H1 (cell line): ENCODE measurements around the gene PRRX1. TPM values are rescaled to one million over a fixed set of nuclear protein-coding genes. Genes with fewer than 3 reads are reported as not detected.

ENCODE experiments used
- BCL11A ChIP-seq, 2 experiments: IDR thresholded peaks; one replicate each; pipeline ENCODE4 v1.6.1; 2011; ENCODE audit warnings: low read depth in 2 of 2, low read length in 2 of 2, mild to moderate bottlenecking in 2 of 2
- MAX ChIP-seq: IDR thresholded peaks from 2 replicates; pipeline ENCODE4 v1.6.1; 2012; ENCODE audit warnings: inconsistent platforms
- POLR2A ChIP-seq, 2 experiments: IDR thresholded peaks; 1 replicate in 1 of 2; 2 replicates in 1 of 2; pipeline ENCODE4 v1.6.1; 2011; ENCODE audit warnings: low read depth in 2 of 2, low read length in 2 of 2, mild to moderate bottlenecking in 2 of 2; ENCODE audit errors: control extremely low read depth in 1 of 2
- POLR2AphosphoS5 ChIP-seq: IDR thresholded peaks from 2 replicates; pipeline ENCODE4 v1.6.1; 2011; ENCODE audit warnings: low read depth, low read length
- SIN3A ChIP-seq, 2 experiments: IDR thresholded peaks in 1 of 2; conservative IDR thresholded peaks in 1 of 2; 2 replicates each; pipeline ENCODE4 v1.6.1; 2011 to 2012; ENCODE audit warnings: low read length in 2 of 2, improper control_type of control experiment in 1 of 2, low read depth in 1 of 2, mild to moderate bottlenecking in 1 of 2
- polyA plus RNA-seq, 7 experiments: library from polyadenylated mRNA; depleted of rRNA in 3 of 7; stranded (reverse) in 5 of 7; unstranded in 2 of 7; fragments of >200 nt in 5 of 7; fragments of 200-250 nt in 2 of 7; gene quantifications; 1 replicate in 5 of 7; 2 replicates in 1 of 7; 4 replicates in 1 of 7; pipeline versions ENCODE4 v1.2.1 to v1.2.3, GENCODE V29; 2011 to 2013; ENCODE audit warnings: missing spikeins in 2 of 7, mixed read lengths in 2 of 7
- total RNA-seq: library from RNA; stranded (reverse); fragmentation: NEBNext Ultra II Directional; extraction: Animal tissue kit (Norgen Biotek cat#: 25700); gene quantifications from 2 replicates; pipeline ENCODE4 v1.2.1, GENCODE V29; 2021
- TF ChIP-seq, protein P1 (sequence below): IDR thresholded peaks from 2 replicates; pipeline ENCODE4 v1.6.1; 2011; ENCODE audit warnings: low read depth, mild to moderate bottlenecking, low read length; ENCODE audit not compliant: insufficient read depth

PRRX1 gene
- total and polyA plus RNA-seq, 2 of the 8 experiments (the other 6 are each of a cell fraction or from before 2014, with no cell fraction given) = not detected

DNA sequence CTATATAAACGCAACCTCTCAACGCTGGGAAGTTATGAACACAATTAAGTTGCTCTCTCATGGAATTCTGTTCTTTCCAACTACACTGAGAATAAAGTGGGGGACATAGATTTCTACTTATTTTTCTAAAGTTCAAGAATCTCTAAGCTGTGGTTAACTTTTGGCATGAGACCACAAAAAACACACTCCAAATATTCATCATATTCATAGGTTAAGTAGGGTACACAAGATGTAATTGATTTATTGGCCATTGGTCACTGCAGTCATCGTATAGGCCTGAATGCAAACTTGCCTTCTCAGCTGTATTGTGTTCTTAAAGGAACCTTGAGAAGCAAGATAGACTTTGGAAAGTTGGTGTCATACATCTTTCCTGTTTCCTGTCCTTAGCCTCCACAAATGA lies 40.3 kb downstream of the PRRX1 start (continued):
- no peak for TF ChIP-seq SIN3A (conservative IDR thresholded peaks at IDR 0.05 in 1 of 2, IDR thresholded peaks at IDR 0.05 in 1 of 2; ENCODE audit: low read depth in 1 of 2, low read length in 2 of 2)
- TF ChIP-seq POLR2A (IDR thresholded peaks at IDR 0.05; ENCODE audit: control extremely low read depth in 1 of 2, low read depth in 2 of 2, low read length in 2 of 2) = no peak
- no peak for TF ChIP-seq BCL11A (IDR thresholded peaks at IDR 0.05; ENCODE audit: low read depth in 2 of 2, low read length in 2 of 2)
- no peak for TF ChIP-seq POLR2AphosphoS5
- TF ChIP-seq, protein P1, sequence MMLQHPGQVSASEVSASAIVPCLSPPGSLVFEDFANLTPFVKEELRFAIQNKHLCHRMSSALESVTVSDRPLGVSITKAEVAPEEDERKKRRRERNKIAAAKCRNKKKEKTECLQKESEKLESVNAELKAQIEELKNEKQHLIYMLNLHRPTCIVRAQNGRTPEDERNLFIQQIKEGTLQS = no peak
- TF ChIP-seq MAX = no peak
